K562 (cell line): ENCODE data around the gene PEX11B. TPM values are rescaled to one million over a fixed set of nuclear protein-coding genes. Genes with fewer than 3 reads are reported as not detected.

ENCODE experiments used
- BMI1 ChIP-seq: fragments of 150-350 bp; IDR thresholded peaks from 2 replicates; pipeline ENCODE4 v1.6.1; 2014; ENCODE audit warnings: low read length
- BRF2 ChIP-seq: IDR thresholded peaks from 3 replicates; pipeline ENCODE4 v1.6.1; 2011; ENCODE audit warnings: borderline replicate concordance, mild to moderate bottlenecking; ENCODE audit not compliant: insufficient read length, insufficient read depth
- ELF2 ChIP-seq: fragments of 250-450 bp; sonication (Bioruptor Pico); IDR thresholded peaks from 2 replicates; pipeline ENCODE4 v1.5.0; 2021; ENCODE audit warnings: mild to moderate bottlenecking
- HBP1 ChIP-seq: fragments of 450-650 bp; formaldehyde crosslinking; IDR thresholded peaks from 2 replicates; pipeline ENCODE4 v1.4.0; 2022; ENCODE audit warnings: missing genetic modification characterization
- HES1 ChIP-seq: fragments of 450-650 bp; IDR thresholded peaks from 2 replicates; pipeline ENCODE4 v1.6.1; 2016; ENCODE audit warnings: low read depth, mild to moderate bottlenecking, moderate library complexity
- MAX ChIP-seq: sonication (generic); formaldehyde crosslinking; IDR thresholded peaks from 2 replicates; pipeline ENCODE4 v1.9.0; 2022; ENCODE audit warnings: mild to moderate bottlenecking, missing genetic modification reagents
- MCM7 ChIP-seq, 2 experiments: fragments of 450-650 bp; IDR thresholded peaks; 2 replicates each; pipeline ENCODE4 v1.6.1; 2016 to 2018
- MTA1 ChIP-seq: fragments of 450-650 bp; IDR thresholded peaks from 2 replicates; pipeline ENCODE4 v1.6.1; 2017; ENCODE audit warnings: borderline replicate concordance
- NCOR1 ChIP-seq: fragments of 450-650 bp; IDR thresholded peaks from 2 replicates; pipeline ENCODE4 v1.6.1; 2016; ENCODE audit warnings: mild to moderate bottlenecking, moderate library complexity
- NFRKB ChIP-seq: fragments of 450-650 bp; IDR thresholded peaks from 2 replicates; pipeline ENCODE4 v1.6.1; 2016; ENCODE audit warnings: low read depth
- PHTF2 ChIP-seq: fragments of 250-450 bp; sonication (Bioruptor Pico); IDR thresholded peaks from 2 replicates; pipeline ENCODE4 v1.5.0; 2021; ENCODE audit warnings: mild to moderate bottlenecking
- PML ChIP-seq: IDR thresholded peaks from 2 replicates; pipeline ENCODE4 v1.6.1; 2012; ENCODE audit warnings: low read length, inconsistent platforms
- RBM34 ChIP-seq: fragments of 200-400 bp; formaldehyde crosslinking; IDR thresholded peaks from 2 replicates; pipeline ENCODE4 v1.6.1; 2018; ENCODE audit warnings: low read length, borderline replicate concordance; ENCODE audit not compliant: insufficient read depth
- TAF9B ChIP-seq: fragments of 450-650 bp; IDR thresholded peaks from 2 replicates; pipeline ENCODE4 v1.6.1; 2018; ENCODE audit warnings: mild to moderate bottlenecking; ENCODE audit not compliant: partially characterized antibody
- TBP ChIP-seq: optimal IDR thresholded peaks from 2 replicates; pipeline ENCODE3; 2011; ENCODE audit warnings: low read depth, low read length, improper control_type of control experiment
- THAP7 ChIP-seq: fragments of 250-450 bp; sonication (Bioruptor Pico); IDR thresholded peaks from 2 replicates; pipeline ENCODE4 v1.5.0; 2021
- ZNF280A ChIP-seq: fragments of 450-650 bp; IDR thresholded peaks from 2 replicates; pipeline ENCODE4 v1.6.1; 2018; ENCODE audit warnings: mild to moderate bottlenecking, low read depth; ENCODE audit not compliant: partially characterized antibody
- ZNF398 ChIP-seq: fragments of 250-450 bp; sonication (Bioruptor Pico); IDR thresholded peaks from 2 replicates; pipeline ENCODE4 v1.8.0; 2021; ENCODE audit warnings: moderate library complexity, mild to moderate bottlenecking, inconsistent platforms
- polyA plus RNA-seq, 8 experiments: library from polyadenylated mRNA; depleted of rRNA in 4 of 8; stranded (reverse) in 5 of 8; unstranded in 3 of 8; fragments of >200 nt; fragmentation: Nextera tagmentation in 2 of 8; fragmentation: Illumina TruSeq in 1 of 8; extraction: Ambion mirVana in 2 of 8; extraction: Trizol in 1 of 8; gene quantifications; 2 replicates each; pipeline versions ENCODE4 v1.2.1 to v1.2.3, GENCODE V29; 2011 to 2014; ENCODE audit warnings: inconsistent platforms in 1 of 8, missing spikeins in 1 of 8
- total RNA-seq, 7 experiments: library from RNA; depleted of rRNA in 6 of 7; stranded (reverse); fragments of >200 nt in 6 of 7; fragmentation: Illumina TruSeq in 2 of 7; extraction: Trizol in 2 of 7; gene quantifications; 2 replicates each; pipeline versions ENCODE4 v1.2.1 to v1.2.3, GENCODE V29; 2011 to 2021; ENCODE audit warnings: low replicate concordance in 1 of 7

PEX11B gene
- total and polyA plus RNA-seq, 9 of the 15 experiments (the other 6 are each of a cell fraction or from before 2014, with no cell fraction given): 13.2 to 60.0 (median 21.7) TPM

GRCh38 chr1:145927063-145927886, 8.8 kb upstream of the PEX11B start, which contains the start of gene RBM8A (continued):
- TF ChIP-seq HBP1 (CRISPR knock-in tag): peak; percentile 84; the same call in 1 of the 2 replicates
- no peak for TF ChIP-seq BMI1
- TF ChIP-seq MTA1: peak; percentile 97
- peak in 1 of 2 experiments; percentile 13; a peak in 1 of 4 replicates for TF ChIP-seq MCM7 (IDR thresholded peaks at IDR 0.05)
- TF ChIP-seq BRF2: no peak
- TF ChIP-seq HES1: peak; percentile 35; the same call in 1 of the 2 replicates
- TF ChIP-seq TBP: peak; percentile 90
- TF ChIP-seq TAF9B: peak; percentile 90
- peak; percentile 81 for TF ChIP-seq PML
- TF ChIP-seq RBM34: no peak
- TF ChIP-seq MAX (CRISPR knock-in tag): peak; percentile 63; the same call in 1 of the 2 replicates
- TF ChIP-seq PHTF2 (CRISPR knock-in tag): no peak
- TF ChIP-seq NCOR1: peak; percentile 62
- TF ChIP-seq THAP7 (CRISPR knock-in tag): peak; percentile 68; the same call in 1 of the 2 replicates
- TF ChIP-seq ELF2: 0 out of 2 replicates have a peak, but pooled peaks have one; percentile 38
- TF ChIP-seq ZNF280A: no peak
- TF ChIP-seq NFRKB: peak; percentile 99
- TF ChIP-seq ZNF398 (CRISPR knock-in tag): no peak
